PC-9 (cell line): Measurements from ENCODE around the gene FANK1. TPM values are rescaled to one million over a fixed set of nuclear protein-coding genes. Genes with fewer than 3 reads are reported as not detected.
A peak's percentile ranks its signal among the peaks of the same experiment; 100 is the strongest.

Source experiments
- BruUV-seq: library from RNA; stranded (reverse); fragments of 400-500 nt; replicated peaks from 2 replicates; lab custom pipeline; 2021; lab: Mats Ljungman, UMichigan
- CTCF ChIA-PET: fragments of 300-600 bp; sonication (Branson Sonifier 250); formaldehyde crosslinking; loops from one replicate; lab custom pipeline; 2022; ENCODE audit warnings: antibody characterized with exemption; lab: Charles Lee
- POLR2A ChIA-PET: fragments of 300-600 bp; sonication (Branson Sonifier 250); formaldehyde crosslinking; loops from one replicate; lab custom pipeline; 2022; ENCODE audit warnings: antibody characterized with exemption; ENCODE audit not compliant: unreplicated experiment; lab: Charles Lee
- DNase-seq, 2 experiments: peaks; one replicate each; pipeline versions ENCODE4 v3.0.0 to v3.0.0-alpha.2; 2015 to 2022; ENCODE audit warnings: mixed read lengths in 1 of 2
- H2AFZ ChIP-seq: fragments of 200-600 bp; sonication (generic); 2 replicates; pipeline ENCODE4 v1.8.1; 2017; ENCODE audit warnings: antibody characterized with exemption
- H3F3A ChIP-seq: fragments of 200-600 bp; sonication (generic); 2 replicates; pipeline ENCODE4 v1.8.1; 2017; ENCODE audit warnings: antibody characterized with exemption, mild to moderate bottlenecking, low read depth; ENCODE audit not compliant: insufficient read depth
- H3K27ac ChIP-seq: fragments of 200-600 bp; sonication (generic); 2 replicates; pipeline ENCODE4 v1.6.1; 2016; ENCODE audit warnings: mixed run types
- H3K27me3 ChIP-seq: fragments of 200-600 bp; sonication (generic); 2 replicates; pipeline ENCODE4 v1.6.1; 2016; ENCODE audit warnings: low read depth, mixed run types; ENCODE audit not compliant: insufficient read depth
- H3K36me3 ChIP-seq: fragments of 200-600 bp; sonication (generic); 2 replicates; pipeline ENCODE4 v1.6.1; 2016; ENCODE audit warnings: low read depth, mixed run types
- H3K4me1 ChIP-seq: fragments of 200-600 bp; sonication (generic); replicated peaks from 2 replicates; pipeline ENCODE4 v1.6.1; 2016; ENCODE audit warnings: mixed run types; ENCODE audit not compliant: insufficient read depth
- H3K4me2 ChIP-seq: fragments of 200-600 bp; sonication (generic); 2 replicates; pipeline ENCODE4 v1.6.1; 2017; ENCODE audit warnings: mixed run types
- H3K4me3 ChIP-seq: fragments of 200-600 bp; sonication (generic); 2 replicates; pipeline ENCODE4 v1.6.1; 2016; ENCODE audit warnings: mixed run types
- H3K79me2 ChIP-seq: fragments of 200-600 bp; sonication (generic); 2 replicates; pipeline ENCODE4 v1.6.1; 2017; ENCODE audit warnings: low read depth, mixed run types
- H3K9me2 ChIP-seq: fragments of 200-600 bp; sonication (generic); 2 replicates; pipeline ENCODE4 v1.8.1; 2017; ENCODE audit warnings: mild to moderate bottlenecking; ENCODE audit not compliant: insufficient read depth
- H3K9me3 ChIP-seq: fragments of 200-600 bp; sonication (generic); 2 replicates; pipeline ENCODE4 v1.8.1; 2016; ENCODE audit warnings: low read depth; ENCODE audit not compliant: insufficient read depth
- H4K20me1 ChIP-seq: fragments of 200-600 bp; sonication (generic); 2 replicates; pipeline ENCODE4 v1.8.1; 2017; ENCODE audit not compliant: insufficient read depth
- EZH2 ChIP-seq: fragments of 200-600 bp; sonication (generic); IDR thresholded peaks from 2 replicates; pipeline ENCODE4 v1.8.0; 2017; ENCODE audit warnings: antibody characterized with exemption, low read depth
- intact Hi-C: fragments of 100-400 bp; cut with micrococcal nuclease; formaldehyde crosslinking; loops from one replicate; pipeline ENCODE4 v1.10.0; 2022; ENCODE audit not compliant: unreplicated experiment
- total RNA-seq: library from RNA; stranded (reverse); gene quantifications from 2 replicates; pipeline ENCODE4 v1.2.3, GENCODE V29; 2021
- TF ChIP-seq, protein P1 (sequence below): fragments of 200-600 bp; sonication (generic); conservative IDR thresholded peaks from 2 replicates; pipeline ENCODE4 v1.6.1; 2017; ENCODE audit warnings: mixed run types, antibody characterized with exemption, mild to moderate bottlenecking, moderate library complexity

FANK1 gene
- total RNA-seq, 1 experiment from 2014 or later: 21.4 TPM

DNA sequence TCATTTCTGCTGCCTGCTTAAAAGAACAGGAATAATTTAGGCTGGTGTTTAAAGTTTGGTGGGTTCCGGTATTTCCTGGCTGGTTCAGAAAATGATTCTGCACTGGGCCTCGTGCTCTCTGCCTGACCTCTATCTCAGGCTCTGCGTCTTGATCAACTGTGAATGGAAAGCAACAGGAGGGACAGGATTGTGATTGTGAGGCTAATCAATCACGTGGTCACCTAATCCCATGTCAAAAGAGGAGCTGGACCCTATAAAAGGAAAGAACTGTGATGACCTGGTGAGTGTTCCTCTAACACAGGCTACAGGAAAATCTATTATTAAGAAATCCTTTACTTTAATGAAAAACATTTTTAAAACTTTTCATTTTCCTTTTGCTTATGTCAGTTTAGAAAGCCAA lies 15.2 kb upstream of the FANK1 start, which contains the start of gene DHX32:
DHX32 (minus strand) TSS at position 101 of the 400 bp plus-strand sequence. CDS start 468 bp downstream, outside the sequence.
- no TSS peak for BruUV-seq
- H3K4me1 ChIP-seq: peaks cover 12% of the 10 kb centered on the region
- H3K9me2 ChIP-seq: no peaks in the 10 kb centered on the region
- H2AFZ ChIP-seq: no peak within 1 kb of the TSS
- no peaks in the 10 kb centered on the region for H3K27me3 ChIP-seq
- no peaks in the 10 kb centered on the region for H4K20me1 ChIP-seq
- peaks cover 15% of the 10 kb centered on the region; the same call in 1 of the 2 replicates for H3F3A ChIP-seq
- peaks cover 26% of the 10 kb centered on the region for H3K79me2 ChIP-seq
- intact Hi-C loops: loop anchor here (10.0 kb wide), 1 partner anchor 184 kb away; no protein-coding TSS in a partner anchor
- ChIA-PET CTCF (no interaction called here), POLR2A (no interaction called here)
- DNase-seq: no peak
- TF ChIP-seq EZH2: no peak
- TF ChIP-seq, protein P1, sequence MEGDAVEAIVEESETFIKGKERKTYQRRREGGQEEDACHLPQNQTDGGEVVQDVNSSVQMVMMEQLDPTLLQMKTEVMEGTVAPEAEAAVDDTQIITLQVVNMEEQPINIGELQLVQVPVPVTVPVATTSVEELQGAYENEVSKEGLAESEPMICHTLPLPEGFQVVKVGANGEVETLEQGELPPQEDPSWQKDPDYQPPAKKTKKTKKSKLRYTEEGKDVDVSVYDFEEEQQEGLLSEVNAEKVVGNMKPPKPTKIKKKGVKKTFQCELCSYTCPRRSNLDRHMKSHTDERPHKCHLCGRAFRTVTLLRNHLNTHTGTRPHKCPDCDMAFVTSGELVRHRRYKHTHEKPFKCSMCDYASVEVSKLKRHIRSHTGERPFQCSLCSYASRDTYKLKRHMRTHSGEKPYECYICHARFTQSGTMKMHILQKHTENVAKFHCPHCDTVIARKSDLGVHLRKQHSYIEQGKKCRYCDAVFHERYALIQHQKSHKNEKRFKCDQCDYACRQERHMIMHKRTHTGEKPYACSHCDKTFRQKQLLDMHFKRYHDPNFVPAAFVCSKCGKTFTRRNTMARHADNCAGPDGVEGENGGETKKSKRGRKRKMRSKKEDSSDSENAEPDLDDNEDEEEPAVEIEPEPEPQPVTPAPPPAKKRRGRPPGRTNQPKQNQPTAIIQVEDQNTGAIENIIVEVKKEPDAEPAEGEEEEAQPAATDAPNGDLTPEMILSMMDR: no peak
- H3K9me3 ChIP-seq: peaks cover 9% of the 10 kb centered on the region
- no peak within 1 kb of the TSS for H3K4me3 ChIP-seq
- peaks cover 23% of the 10 kb centered on the region for H3K36me3 ChIP-seq
- no peak within 1 kb of the TSS for H3K4me2 ChIP-seq
- H3K27ac ChIP-seq: peak within 1 kb of the TSS; percentile 76

DNA sequence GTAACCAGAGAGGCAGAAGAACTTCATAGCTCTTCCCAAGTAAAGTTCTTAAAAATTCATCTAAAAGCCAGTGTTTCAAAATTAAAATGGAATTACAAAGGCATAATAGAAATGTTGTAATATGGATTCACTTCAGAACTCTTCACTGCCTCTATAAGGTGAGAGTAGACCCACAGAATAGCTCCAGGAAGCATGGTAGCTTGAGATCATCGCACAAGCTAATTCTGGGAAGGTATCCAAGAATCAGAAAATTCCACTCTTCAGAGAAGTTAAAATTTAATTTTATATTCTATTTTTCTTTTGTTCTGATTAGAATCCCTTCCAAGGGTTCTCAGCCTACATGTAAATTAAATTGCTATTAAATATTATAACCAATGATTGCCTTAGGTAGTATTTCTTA lies 13.8 kb upstream of the FANK1 start:
- H3K36me3 ChIP-seq: peaks cover 11% of the 10 kb centered on the region; the same call in 1 of the 2 replicates
- no peak for TF ChIP-seq EZH2
- TF ChIP-seq, protein P1: no peak
- no peaks in the 10 kb centered on the region for H3K9me3 ChIP-seq
- peaks cover 40% of the 10 kb centered on the region for H3K79me2 ChIP-seq
- no peak overlapping the region for H3K27ac ChIP-seq
- no peak overlapping the region for H3K4me3 ChIP-seq
- POLR2A ChIA-PET: no interaction called here
- no peak overlapping the region for H3K4me2 ChIP-seq
- intact Hi-C loops: loop anchor here (10.0 kb wide), 1 partner anchor 182 kb away; no protein-coding TSS in a partner anchor
- BruUV-seq: no TSS peak
- no peaks in the 10 kb centered on the region for H3K9me2 ChIP-seq
- DNase-seq: no peak
- no peak overlapping the region for H2AFZ ChIP-seq
- CTCF ChIA-PET: no interaction called here
- peaks cover 15% of the 10 kb centered on the region; the same call in 1 of the 2 replicates for H3F3A ChIP-seq
- H4K20me1 ChIP-seq: no peaks in the 10 kb centered on the region
- peaks cover 22% of the 10 kb centered on the region for H3K4me1 ChIP-seq
- H3K27me3 ChIP-seq: no peaks in the 10 kb centered on the region

DNA sequence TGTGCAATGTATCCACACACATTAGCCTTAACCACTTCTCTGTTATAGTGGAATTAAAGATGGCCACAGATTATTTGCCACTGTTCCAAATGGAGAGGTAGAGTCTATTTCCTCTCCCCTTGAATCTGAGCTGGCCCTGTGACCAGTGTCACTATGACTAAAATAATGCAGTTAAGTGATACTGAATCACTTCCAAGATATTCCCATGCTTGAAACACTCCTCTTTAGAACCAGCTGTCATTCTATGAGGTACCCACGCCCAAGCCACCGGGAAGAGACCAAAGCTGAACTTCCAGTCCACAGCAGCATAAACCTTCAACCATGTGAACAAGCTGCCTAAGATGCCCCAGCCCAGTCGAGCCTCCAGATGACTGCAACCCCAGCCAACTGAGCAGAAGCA lies 13.2 kb upstream of the FANK1 start:
- peaks cover 37% of the 10 kb centered on the region for H3K79me2 ChIP-seq
- no peaks in the 10 kb centered on the region for H4K20me1 ChIP-seq
- no peaks in the 10 kb centered on the region for H3K9me3 ChIP-seq
- H3K27me3 ChIP-seq: no peaks in the 10 kb centered on the region
- H3K4me1 ChIP-seq: peaks cover 28% of the 10 kb centered on the region
- H3K36me3 ChIP-seq: peaks cover 7% of the 10 kb centered on the region; the same call in 1 of the 2 replicates
- H3K4me2 ChIP-seq: no peak overlapping the region
- peaks cover 15% of the 10 kb centered on the region; the same call in 1 of the 2 replicates for H3F3A ChIP-seq
- no peaks in the 10 kb centered on the region for H3K9me2 ChIP-seq
- BruUV-seq: no TSS peak
- H2AFZ ChIP-seq: no peak overlapping the region
- intact Hi-C loops: loop anchor here (10.0 kb wide), 1 partner anchor 182 kb away; no protein-coding TSS in a partner anchor
- no peak overlapping the region for H3K27ac ChIP-seq
- TF ChIP-seq, protein P1: no peak
- no peak for TF ChIP-seq EZH2
- ChIA-PET CTCF (no interaction called here), POLR2A (no interaction called here)
- H3K4me3 ChIP-seq: no peak overlapping the region
- no peak for DNase-seq
